Stimulated activated CD8-positive, alpha-beta memory T cell treated with anti-CD3 and anti-CD28 coated beads, Interleukin-15, amount 100 ng/mL, for 4 hours (primary cell): Measurements from ENCODE around the gene MXRA8.

Experiments used
- DNase-seq, 2 donors: peaks; one replicate each; pipeline ENCODE4 v3.0.0-alpha.2; 2020; ENCODE audit warnings: low read depth in 2 of 2

The MXRA8 gene

DNA sequence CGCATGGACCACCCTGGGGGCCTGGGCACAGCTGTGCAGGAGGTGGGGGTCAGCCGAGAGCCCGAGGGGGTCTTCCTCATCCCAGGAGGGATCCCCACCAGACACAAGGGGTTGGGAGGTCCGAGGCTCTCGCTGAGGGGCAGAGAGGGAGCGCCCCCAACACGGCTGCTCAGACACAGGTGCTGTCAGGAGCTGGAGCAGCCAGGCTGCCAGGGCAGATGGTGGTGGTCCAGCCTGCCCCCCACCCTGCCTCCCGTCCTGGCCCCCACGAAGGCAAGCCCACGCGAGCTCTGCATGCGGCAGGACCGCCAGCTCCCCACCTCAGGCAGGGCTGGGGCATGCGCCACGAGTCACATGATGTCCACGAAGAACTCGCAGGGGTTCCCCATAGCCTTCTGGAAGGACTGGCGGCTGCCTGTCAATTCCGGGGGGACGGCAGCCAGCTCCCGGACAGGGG, 22.5 kb downstream of the MXRA8 start:
- no peak for DNase-seq

DNA sequence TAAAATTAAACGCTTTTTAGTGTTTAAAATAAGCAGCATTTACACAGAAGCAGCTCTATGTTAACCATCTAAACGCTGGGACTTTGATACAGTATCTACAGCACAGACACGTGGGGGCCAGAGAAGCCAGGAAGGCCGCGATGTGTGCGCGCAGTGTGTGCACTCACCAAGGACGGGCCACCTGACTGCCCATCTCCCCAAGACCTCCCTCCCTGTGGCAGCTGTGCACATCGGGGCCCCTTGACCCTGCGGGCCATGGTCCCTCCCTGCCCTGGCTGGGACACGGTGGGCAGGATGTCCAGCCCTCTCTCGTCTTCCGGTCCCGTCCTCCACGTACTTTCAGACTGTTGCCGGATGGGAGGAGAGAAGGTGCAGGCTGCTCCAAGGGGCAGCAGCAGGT, 23.1 kb downstream of the MXRA8 start:
- no peak for DNase-seq

DNA sequence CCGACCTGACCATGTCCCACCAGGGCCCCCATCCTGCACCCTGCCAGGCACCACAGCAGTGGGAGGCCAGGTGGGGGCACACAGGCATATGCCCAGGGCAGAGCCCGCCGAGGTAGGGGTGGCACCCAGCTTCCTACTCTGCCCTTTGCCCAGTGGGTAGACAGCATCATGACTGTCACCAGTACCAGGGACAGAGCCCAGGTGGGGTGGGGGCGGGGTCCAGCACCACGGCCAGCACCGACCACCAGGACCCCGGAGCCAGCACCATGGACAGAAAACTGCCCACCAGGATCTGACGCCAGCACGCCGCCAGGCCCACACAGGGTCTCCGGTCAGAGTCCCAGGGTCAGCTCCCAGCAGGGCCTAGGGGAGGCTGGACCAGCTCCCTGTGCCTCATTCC, 23.5 kb downstream of the MXRA8 start:
- no peak for DNase-seq

DNA sequence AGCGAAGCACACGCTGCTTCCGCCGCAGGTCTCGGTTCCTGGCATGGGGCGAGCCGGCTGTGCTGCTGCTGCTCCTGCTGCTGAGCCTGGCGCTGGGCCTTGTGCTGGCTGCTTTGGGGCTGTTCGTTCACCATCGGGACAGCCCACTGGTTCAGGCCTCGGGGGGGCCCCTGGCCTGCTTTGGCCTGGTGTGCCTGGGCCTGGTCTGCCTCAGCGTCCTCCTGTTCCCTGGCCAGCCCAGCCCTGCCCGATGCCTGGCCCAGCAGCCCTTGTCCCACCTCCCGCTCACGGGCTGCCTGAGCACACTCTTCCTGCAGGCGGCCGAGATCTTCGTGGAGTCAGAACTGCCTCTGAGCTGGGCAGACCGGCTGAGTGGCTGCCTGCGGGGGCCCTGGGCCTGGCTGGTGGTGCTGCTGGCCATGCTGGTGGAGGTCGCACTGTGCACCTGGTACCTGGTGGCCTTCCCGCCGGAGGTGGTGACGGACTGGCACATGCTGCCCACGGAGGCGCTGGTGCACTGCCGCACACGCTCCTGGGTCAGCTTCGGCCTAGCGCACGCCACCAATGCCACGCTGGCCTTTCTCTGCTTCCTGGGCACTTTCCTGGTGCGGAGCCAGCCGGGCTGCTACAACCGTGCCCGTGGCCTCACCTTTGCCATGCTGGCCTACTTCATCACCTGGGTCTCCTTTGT, 24.7 kb downstream of the MXRA8 start:
- no peak for DNase-seq

DNA sequence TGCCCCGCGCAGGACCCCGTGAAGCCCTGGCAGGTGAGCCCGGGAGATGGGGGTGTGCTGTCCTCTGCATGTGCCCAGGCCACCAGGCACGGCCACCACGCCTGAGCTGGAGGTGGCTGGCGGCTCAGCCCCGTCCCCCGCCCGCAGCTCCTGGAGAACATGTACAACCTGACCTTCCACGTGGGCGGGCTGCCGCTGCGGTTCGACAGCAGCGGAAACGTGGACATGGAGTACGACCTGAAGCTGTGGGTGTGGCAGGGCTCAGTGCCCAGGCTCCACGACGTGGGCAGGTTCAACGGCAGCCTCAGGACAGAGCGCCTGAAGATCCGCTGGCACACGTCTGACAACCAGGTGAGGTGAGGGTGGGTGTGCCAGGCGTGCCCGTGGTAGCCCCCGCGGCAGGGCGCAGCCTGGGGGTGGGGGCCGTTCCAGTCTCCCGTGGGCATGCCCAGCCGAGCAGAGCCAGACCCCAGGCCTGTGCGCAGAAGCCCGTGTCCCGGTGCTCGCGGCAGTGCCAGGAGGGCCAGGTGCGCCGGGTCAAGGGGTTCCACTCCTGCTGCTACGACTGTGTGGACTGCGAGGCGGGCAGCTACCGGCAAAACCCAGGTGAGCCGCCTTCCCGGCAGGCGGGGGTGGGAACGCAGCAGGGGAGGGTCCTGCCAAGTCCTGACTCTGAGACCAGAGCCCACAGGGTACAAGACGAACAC, 25.4 kb downstream of the MXRA8 start:
- DNase-seq = no peak

DNA sequence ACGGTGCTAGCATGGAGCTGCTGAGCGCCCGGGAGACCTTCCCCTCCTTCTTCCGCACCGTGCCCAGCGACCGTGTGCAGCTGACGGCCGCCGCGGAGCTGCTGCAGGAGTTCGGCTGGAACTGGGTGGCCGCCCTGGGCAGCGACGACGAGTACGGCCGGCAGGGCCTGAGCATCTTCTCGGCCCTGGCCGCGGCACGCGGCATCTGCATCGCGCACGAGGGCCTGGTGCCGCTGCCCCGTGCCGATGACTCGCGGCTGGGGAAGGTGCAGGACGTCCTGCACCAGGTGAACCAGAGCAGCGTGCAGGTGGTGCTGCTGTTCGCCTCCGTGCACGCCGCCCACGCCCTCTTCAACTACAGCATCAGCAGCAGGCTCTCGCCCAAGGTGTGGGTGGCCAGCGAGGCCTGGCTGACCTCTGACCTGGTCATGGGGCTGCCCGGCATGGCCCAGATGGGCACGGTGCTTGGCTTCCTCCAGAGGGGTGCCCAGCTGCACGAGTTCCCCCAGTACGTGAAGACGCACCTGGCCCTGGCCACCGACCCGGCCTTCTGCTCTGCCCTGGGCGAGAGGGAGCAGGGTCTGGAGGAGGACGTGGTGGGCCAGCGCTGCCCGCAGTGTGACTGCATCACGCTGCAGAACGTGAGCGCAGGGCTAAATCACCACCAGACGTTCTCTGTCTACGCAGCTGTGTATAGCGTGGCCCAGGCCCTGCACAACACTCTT, 26.2 kb downstream of the MXRA8 start:
- no peak for DNase-seq

DNA sequence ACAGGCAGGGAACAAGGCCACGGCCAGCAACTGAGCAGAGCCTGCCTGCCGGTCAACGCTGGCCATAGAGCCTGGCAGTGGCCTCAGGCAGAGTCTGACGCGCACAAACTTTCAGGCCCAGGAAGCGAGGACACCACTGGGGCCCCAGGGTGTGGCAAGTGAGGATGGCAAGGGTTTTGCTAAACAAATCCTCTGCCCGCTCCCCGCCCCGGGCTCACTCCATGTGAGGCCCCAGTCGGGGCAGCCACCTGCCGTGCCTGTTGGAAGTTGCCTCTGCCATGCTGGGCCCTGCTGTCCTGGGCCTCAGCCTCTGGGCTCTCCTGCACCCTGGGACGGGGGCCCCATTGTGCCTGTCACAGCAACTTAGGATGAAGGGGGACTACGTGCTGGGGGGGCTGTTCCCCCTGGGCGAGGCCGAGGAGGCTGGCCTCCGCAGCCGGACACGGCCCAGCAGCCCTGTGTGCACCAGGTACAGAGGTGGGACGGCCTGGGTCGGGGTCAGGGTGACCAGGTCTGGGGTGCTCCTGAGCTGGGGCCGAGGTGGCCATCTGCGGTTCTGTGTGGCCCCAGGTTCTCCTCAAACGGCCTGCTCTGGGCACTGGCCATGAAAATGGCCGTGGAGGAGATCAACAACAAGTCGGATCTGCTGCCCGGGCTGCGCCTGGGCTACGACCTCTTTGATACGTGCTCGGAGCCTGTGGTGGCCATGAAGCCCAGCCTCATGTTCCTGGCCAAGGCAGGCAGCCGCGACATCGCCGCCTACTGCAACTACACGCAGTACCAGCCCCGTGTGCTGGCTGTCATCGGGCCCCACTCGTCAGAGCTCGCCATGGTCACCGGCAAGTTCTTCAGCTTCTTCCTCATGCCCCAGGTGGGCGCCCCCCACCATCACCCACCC, 27.0 kb downstream of the MXRA8 start, which contains the start of gene TAS1R3:
Gene TAS1R3 (plus strand): TSS at position 213 of the 898 bp plus-strand sequence. CDS start 66 bp downstream, at position 279.
- DNase-seq = no peak

DNA sequence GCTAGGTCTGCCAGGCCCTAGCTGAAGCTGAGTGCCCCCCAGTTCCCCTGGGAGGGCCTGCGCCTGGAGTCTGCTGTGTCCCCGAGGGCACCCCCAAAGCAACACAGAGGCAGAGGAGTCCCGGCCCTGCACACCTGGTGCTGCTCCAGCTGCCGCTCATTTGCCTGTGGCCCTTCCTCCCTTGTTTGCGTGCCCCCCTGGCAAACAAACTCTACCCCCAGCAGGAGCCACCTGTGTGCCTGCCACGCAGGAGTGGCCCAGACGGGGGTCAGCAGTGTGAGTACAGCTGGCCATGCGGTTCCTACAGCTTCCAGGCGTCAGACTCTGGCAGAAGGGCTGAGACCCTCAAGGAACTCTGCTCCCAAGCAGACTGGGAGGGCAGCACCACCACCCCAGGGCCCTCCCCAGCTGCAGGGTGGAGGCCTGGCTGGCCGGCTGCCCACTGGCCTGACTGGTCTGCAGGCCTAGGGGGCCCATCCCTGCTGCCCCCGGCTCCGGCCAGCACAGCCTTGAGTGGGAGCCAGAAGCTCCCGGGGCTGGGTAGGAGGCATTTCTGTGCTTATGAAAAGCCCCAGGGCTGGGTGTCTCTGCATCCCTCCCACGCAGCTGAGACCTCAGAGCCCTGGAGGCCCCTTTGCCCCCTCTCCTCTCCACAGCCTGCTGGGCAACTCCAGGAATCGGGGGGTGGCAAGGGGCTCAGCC, 27.8 kb downstream of the MXRA8 start:
- no peak for DNase-seq

DNA sequence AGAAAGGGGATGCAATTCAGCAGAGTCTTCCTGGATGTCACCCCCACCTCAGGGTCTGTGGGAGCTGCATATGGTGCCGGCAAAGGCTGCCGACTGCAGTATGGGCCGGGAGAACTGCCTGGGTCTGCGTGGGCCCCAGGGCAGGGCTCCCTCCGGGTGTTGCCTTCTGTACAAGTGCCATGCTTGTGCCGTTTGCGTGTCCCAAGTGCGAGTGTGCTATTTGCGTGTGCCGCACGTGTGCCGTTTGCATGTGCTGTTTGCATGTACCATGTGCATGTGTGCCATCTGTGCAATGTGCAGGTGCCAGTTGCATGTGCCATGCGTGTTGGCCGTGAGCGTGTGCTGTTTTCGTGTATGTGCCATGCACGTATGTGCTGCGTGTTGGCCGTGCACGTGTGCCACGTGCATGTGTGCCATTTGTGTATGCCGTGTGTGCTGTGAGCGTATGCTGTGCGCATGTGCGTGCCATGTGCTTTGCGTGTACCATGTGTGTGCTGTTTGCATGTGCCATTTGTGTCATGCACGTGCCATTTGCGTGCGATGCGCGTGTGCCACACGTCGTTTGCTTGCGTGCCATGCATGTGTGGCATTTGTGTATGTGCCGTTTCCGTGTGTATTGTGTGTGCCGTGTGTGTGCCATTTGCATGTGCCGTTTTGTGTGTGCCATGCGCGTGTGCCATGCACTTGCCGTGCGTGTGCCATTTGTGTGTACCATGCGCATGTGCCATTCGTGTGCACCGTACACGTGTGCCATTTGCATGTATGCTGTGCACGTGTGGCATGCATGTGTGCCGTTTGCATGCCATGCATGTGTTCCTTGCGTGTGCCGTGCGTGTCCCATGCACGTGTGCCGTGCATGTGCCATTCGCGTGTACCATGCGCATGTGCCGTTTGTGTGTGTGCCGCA, 28.8 kb downstream of the MXRA8 start:
- no peak for DNase-seq

DNA sequence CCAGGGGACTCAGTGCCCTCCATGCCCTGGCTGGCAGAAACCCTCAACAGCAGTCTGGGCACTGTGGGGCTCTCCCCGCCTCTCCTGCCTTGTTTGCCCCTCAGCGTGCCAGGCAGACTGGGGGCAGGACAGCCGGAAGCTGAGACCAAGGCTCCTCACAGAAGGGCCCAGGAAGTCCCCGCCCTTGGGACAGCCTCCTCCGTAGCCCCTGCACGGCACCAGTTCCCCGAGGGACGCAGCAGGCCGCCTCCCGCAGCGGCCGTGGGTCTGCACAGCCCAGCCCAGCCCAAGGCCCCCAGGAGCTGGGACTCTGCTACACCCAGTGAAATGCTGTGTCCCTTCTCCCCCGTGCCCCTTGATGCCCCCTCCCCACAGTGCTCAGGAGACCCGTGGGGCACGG, 30.1 kb downstream of the MXRA8 start:
- no peak for DNase-seq

DNA sequence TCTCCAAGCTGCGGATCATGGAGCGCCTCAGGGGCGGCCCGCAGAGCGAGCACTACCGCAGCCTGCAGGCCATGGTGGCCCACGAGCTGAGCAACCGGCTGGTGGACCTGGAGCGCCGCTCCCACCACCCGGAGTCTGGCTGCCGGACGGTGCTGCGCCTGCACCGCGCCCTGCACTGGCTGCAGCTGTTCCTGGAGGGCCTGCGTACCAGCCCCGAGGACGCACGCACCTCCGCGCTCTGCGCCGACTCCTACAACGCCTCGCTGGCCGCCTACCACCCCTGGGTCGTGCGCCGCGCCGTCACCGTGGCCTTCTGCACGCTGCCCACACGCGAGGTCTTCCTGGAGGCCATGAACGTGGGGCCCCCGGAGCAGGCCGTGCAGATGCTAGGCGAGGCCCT, 31.1 kb downstream of the MXRA8 start:
- DNase-seq = no peak

DNA sequence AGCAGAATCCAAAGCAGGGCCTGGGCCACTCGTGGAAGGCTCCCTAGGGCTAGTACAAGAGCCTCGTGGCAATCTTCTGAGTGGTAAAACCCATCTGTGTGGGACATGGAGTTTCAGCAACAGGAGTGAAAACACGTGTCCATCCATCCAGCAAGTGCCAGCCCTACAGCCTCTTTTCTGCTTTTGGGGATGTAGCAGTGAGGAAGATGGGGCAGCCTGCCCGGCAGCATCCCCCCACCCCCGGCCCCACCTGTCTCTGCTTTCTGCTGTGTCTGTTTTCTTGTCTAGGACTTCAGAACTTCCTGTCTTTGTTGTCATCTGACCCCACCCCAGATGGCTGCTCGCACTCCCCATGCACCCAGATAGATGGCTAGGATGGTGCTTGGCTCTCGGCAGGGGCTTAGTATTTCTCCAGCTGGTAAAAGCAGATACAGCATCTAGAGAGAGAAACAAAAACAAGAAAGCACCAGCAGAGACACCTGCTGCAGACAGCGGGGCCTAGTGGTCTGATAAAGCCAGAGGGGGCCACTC, 32.2 kb downstream of the MXRA8 start:
- DNase-seq = no peak

DNA sequence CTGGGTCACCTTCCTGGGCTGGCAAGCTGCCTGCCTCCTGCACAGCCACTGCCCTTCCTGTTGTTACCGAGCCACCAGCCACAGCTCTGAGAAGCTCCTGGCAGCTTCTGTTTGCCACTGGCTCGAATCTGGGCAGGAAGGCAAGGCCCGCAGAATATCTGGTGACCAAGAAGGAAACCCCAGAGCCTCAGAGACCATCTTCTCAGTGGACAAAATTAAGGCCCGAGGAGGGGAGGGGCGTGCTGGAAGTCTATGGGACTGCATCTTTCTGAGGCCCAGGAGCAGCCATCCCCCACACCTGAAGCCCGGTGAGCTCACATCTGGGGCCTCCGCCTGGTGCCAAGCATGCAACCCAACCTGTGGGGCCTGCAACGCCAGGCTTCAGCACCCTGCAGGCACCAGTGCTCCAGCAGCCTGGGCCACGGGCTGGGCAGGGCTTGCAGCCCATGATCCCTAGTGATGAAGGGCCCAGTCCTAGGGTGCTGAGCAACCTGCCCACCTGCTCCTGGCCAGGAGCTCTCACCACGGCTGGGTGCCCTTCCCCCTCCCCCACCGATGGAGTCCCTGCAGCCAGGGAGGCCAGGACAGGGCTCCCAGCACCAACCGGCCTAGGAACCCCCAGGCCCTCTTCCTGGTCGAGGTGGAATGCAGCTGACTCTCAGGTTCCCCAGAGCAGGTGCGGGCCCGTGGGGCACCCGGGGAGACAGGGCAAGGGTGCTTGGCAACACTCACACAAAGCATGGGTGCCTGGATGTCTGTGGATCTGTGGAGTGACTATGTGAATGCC, 32.9 kb downstream of the MXRA8 start:
- no peak for DNase-seq

DNA sequence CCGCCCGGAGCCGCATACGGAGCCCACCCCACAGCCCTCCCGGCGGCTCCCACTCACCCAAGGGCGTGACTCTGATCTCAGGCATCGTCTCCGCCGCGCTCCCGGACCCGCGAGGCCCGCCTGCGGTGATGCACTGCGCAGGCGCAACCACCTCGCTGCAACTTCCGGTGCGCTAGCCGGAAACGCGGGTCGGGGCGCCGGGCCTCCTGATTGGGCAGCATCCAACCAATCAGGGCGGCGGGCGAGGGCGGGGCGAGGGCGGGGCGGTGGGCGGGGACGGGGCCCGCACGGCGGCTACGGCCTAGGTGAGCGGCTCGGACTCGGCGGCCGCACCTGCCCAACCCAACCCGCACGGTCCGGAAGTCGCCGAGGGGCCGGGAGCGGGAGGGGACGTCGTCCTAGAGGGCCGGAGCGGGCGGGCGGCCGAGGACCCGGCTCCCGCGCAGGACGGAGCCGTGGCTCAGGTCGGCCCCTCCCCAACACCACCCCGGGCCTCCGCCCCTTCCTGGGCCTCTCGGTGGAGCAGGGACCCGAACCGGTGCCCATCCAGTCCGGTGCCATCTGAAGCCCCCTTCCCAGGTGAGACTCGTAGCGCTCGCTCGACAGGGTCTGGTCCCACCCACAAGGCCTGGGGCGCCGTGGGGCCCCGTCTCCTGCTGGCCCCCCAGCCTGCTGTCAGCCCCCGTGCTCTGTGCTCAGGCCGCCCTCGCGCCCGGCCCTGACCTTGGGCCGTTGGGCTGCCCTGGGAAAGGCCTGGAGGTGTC, 33.6 kb downstream of the MXRA8 start, which contains the start of the genes CPTP and INTS11:
Gene CPTP (plus strand): TSS at position 279 of the 764 bp plus-strand sequence. CDS start 2,109 bp downstream, outside the sequence.
Gene INTS11 (minus strand): TSS at position 137 of the 764 bp plus-strand sequence. CDS start 52 bp downstream, at position 85.
- peak; percentile 91 to 93 for DNase-seq

DNA sequence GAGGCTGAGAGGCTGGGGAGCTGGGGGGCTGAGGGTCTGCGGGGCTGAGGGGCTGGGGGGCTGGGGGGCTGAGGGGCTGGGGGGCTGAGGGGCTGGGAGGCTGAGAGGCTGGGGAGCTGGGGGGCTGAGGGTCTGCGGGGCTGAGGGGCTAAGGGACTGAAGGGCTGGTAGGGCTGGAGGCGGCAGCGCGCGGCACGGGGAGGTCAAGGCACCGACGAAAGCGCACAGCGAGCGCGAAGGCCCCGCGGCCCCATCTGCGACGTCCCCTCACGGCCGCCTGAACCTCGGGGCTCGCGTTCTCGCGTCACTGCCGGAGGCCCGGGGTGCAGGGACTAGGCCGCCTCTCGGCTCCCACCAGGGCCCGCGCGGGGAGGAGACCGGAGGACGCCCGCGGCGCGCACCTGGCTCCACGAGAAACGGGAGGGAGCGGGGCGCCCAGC, 34.3 kb downstream of the MXRA8 start:
- DNase-seq = no peak

DNA sequence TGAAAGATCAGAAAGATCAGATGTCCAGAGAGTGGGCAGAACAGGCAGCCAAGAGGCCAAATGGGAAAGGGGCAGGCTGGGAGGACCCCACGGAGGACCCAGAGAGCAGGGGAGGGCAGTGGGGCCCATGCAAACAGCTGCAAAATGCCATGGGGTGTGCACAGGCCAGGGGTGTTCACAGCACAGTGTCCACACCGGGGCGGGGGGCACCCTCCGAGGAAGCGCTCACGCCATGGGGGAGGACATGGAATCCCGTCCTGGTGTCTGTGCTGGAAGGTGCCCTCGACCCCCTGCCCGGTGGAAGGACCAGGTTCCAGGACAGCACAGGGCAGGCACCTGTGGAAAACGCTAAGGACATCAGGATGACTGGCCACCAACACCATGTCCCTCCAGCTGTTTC, 35.4 kb downstream of the MXRA8 start:
- DNase-seq = no peak

DNA sequence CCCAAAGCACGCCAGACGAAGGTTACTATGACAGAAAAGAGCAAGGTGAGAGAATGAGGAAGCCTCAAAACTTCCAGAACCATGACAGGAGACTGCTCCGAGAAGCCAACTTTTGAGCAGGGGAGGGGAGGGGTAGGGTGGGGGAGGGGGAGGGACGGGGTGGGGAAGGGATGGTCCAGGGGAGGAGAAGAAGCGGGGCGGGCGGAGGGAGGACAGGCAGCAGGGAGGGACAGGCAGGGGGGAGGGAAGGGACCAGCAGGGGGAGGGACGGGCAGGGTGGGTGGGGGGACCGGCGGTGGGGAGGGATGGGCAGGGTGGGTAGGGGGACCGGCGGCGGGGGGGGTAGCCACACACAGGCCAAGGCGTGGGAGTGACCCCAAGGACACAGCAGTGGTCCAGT, 35.9 kb downstream of the MXRA8 start:
- no peak for DNase-seq

DNA sequence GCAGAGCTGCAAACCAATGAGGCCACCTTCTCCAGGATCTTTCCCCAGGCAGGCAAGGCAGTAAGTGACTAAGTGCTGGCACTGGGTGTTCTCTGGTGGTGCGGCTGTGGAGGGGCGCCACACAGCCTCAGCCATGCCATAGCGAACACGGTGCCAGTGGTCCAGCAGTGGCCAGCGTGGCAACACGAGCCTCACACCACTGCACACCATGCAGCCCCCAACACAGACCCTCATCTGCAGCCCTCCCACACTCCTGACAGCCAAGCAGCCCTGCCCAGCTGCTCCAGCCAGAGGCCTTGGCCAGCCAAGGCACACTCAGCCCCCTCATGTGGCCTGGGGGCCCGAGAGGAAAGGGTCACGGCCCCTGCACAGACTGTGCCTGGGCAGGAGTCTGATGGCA, 36.9 kb downstream of the MXRA8 start:
- no peak for DNase-seq
